ENCODE results near the gene STEAP1B.

STEAP1B gene

DNA sequence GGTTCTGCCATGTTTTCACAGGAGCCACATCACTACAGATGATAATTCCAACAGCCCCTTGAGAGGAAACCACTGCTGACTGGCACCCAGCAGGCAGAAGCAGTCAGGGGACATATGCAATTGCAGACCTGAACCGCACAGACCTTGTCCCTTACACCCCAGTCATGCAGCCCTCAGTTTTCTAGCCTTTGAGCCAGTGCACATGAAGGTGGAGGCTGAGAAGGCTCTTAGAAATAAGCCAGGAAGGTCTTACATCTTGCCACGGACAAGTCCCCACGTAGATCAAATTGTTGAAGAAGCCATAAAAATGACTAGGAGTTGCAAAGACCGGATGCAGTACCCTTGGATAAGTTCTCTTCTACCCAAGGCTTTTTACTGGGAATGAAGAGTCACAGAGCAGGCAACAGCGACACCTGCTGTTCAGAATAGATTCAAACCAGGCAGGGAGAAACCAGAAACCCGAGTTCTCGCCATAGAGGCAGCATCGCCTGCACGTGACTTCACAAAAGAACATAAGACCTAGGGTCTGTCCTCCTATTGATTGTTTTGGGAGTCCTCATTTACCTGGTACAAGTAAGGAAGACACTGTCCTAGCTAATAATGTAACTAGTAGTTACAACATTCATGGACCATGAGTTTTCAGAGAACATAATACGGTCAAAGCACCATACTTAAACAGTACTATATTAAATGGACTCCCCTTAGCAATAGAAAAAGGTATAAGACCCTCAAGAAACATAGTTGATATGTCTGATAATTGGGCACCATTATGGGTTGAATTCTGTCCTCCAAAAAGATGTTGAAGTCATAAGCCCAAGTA lies 11.1 kb downstream of the STEAP1B start:
- H3K79me2 ChIP-seq (ENCODE audit: insufficient read depth, low read length): no peaks in the 10 kb centered on the region
- H3K9me3 ChIP-seq (ENCODE audit: insufficient read depth, low read length): no peaks in the 10 kb centered on the region
- no peaks in the 10 kb centered on the region for H3K9me2 ChIP-seq (replicated peaks; ENCODE audit: insufficient read depth, low read length)
- H3K27me3 ChIP-seq (ENCODE audit: low read length): no peaks in the 10 kb centered on the region
- no peaks in the 10 kb centered on the region for H3F3A ChIP-seq (ENCODE audit: insufficient read depth)
- H3K36me3 ChIP-seq (ENCODE audit: low read length): no peaks in the 10 kb centered on the region
- TF ChIP-seq EZH2phosphoT487 (conservative IDR thresholded peaks at IDR 0.05; ENCODE audit: low read length): no peak
- peak; percentile 95 for TF ChIP-seq CTCF (IDR thresholded peaks at IDR 0.05; ENCODE audit: insufficient read depth, low read length, poor library complexity, severe bottlenecking)
- H4K20me1 ChIP-seq (ENCODE audit: low read depth, low read length): no peaks in the 10 kb centered on the region
- H3K4me2 ChIP-seq (ENCODE audit: low read depth, low read length, poor library complexity, severe bottlenecking): no peak overlapping the region
- no peak overlapping the region for H2AFZ ChIP-seq (ENCODE audit: low read depth, low read length, severe bottlenecking)
- H3K27ac ChIP-seq (ENCODE audit: low read depth, low read length): no peak overlapping the region
- no peak overlapping the region for H3K4me3 ChIP-seq (ENCODE audit: insufficient read depth, low read length, poor library complexity, severe bottlenecking)
- no peak overlapping the region for H3K9ac ChIP-seq (ENCODE audit: low read length)

DNA sequence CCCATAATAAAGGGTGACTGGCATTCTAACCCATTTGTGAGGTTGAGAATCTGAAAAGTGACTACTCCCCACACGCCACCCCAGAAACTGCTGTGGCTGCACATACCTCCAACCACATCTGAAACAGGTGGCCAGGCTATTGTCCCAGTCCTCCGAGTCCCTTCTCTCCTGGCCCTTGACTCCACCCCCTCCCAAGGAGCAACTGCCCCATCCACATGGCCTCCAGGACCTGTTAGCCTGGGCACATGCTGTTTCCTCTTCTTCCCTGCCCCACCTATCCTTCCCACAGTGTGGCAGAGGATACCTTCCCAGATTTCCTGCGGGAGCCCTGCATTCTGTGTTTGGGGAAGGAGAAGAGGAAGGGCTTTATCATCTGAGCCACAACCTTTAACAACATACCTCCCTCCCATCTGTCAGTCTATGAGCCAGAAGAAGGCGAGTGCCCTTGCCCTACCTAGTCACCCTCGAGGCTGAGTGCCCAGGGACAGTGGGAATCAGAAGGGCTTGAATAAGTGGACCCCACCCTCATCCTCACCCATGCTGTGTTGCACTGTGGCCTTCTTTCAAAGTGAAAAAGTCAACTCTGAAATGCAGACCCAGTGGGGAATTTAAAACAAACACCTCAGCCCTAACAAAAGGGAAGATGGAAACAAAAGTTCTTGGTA lies 11.9 kb downstream of the STEAP1B start:
- Histone ChIP-seq H3K27ac (ENCODE audit: low read depth, low read length) (no peak overlapping the region), H3K36me3 (ENCODE audit: low read length) (no peaks in the 10 kb centered on the region), H3K9me3 (ENCODE audit: insufficient read depth, low read length) (no peaks in the 10 kb centered on the region), H2AFZ (ENCODE audit: low read depth, low read length, severe bottlenecking) (no peak overlapping the region), H3K27me3 (ENCODE audit: low read length) (no peaks in the 10 kb centered on the region), H3K9ac (ENCODE audit: low read length) (no peak overlapping the region), H3K4me3 (ENCODE audit: insufficient read depth, low read length, poor library complexity, severe bottlenecking) (no peak overlapping the region), H3K9me2 (replicated peaks; ENCODE audit: insufficient read depth, low read length) (no peaks in the 10 kb centered on the region), H3F3A (ENCODE audit: insufficient read depth) (no peaks in the 10 kb centered on the region), H3K4me2 (ENCODE audit: low read depth, low read length, poor library complexity, severe bottlenecking) (no peak overlapping the region), H3K79me2 (ENCODE audit: insufficient read depth, low read length) (no peaks in the 10 kb centered on the region), H4K20me1 (ENCODE audit: low read depth, low read length) (no peaks in the 10 kb centered on the region)
- TF ChIP-seq EZH2phosphoT487 (conservative IDR thresholded peaks at IDR 0.05; ENCODE audit: low read length): no peak
- no peak for TF ChIP-seq CTCF (IDR thresholded peaks at IDR 0.05; ENCODE audit: insufficient read depth, low read length, poor library complexity, severe bottlenecking)

DNA sequence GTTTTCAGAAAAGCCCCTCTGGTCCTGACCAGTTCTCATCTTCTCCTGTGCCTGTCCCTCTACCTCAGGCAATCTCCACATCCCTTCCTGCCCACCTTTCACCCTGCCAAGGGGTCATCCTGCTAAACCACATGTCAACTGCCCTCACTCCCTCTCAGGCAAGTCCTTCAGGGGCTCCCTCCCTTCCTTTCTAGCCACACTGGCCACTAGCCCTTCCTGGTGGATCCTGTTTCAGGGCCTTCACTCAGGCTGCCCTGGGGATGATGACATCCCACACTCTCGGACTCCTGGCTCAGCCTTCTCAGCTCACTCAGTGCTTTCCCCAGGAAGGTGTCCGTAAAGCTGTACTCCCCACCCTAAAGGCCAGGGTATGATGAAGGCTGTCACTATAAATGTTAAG lies 13.4 kb downstream of the STEAP1B start:
- H3K4me3 ChIP-seq (ENCODE audit: insufficient read depth, low read length, poor library complexity, severe bottlenecking): no peak overlapping the region
- H4K20me1 ChIP-seq (ENCODE audit: low read depth, low read length): no peaks in the 10 kb centered on the region
- no peak overlapping the region for H3K9ac ChIP-seq (ENCODE audit: low read length)
- no peaks in the 10 kb centered on the region for H3K36me3 ChIP-seq (ENCODE audit: low read length)
- no peak overlapping the region for H3K27ac ChIP-seq (ENCODE audit: low read depth, low read length)
- H3K9me2 ChIP-seq (replicated peaks; ENCODE audit: insufficient read depth, low read length): no peaks in the 10 kb centered on the region
- H2AFZ ChIP-seq (ENCODE audit: low read depth, low read length, severe bottlenecking): no peak overlapping the region
- H3K27me3 ChIP-seq (ENCODE audit: low read length): no peaks in the 10 kb centered on the region
- no peak overlapping the region for H3K4me2 ChIP-seq (ENCODE audit: low read depth, low read length, poor library complexity, severe bottlenecking)
- H3K79me2 ChIP-seq (ENCODE audit: insufficient read depth, low read length): no peaks in the 10 kb centered on the region
- TF ChIP-seq CTCF (IDR thresholded peaks at IDR 0.05; ENCODE audit: insufficient read depth, low read length, poor library complexity, severe bottlenecking) (no peak), EZH2phosphoT487 (conservative IDR thresholded peaks at IDR 0.05; ENCODE audit: low read length) (no peak)
- H3K9me3 ChIP-seq (ENCODE audit: insufficient read depth, low read length): no peaks in the 10 kb centered on the region
- H3F3A ChIP-seq (ENCODE audit: insufficient read depth): no peaks in the 10 kb centered on the region

All from SU-DHL-6 (cell line).